Activated CD4-positive, alpha-beta T cell treated with anti-CD3 and anti-CD28 coated beads for 4 hours (primary cell): ENCODE measurements around the gene IPO11.

Experiments used
- DNase-seq, 2 donors: peaks; one replicate each; pipeline ENCODE4 v3.0.0-alpha.2; 2020

The IPO11 gene

GRCh38 chr5:62412549-62413329, at the start of gene IPO11:
Gene IPO11, plus strand, starts transcription at chr5:62412763. Its CDS starts 24,517 bp downstream, at chr5:62437280.
- DNase-seq, result peak; percentile 97 to 98

DNA sequence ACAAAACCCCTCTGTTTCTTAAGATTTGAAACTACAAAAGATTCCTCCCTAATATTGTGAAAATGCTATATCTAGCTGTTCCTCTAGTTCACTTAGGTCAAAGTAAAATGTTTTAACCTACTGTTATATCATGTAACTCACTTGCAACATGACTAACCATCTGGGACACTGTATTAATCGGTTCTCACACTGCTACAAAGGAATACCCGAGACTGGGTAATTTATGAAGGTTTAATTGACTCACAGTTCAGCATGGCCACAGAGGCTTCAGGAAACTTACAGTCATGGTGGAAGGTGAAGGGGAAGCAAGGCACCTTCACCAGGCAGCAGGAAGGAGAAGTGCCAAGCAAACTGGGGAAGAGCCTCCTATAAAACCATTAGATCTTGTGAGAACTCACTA, 43.5 kb upstream of the IPO11 start:
- DNase-seq, result no peak

- DNase-seq, result no peak
Measured at GRCh38 chr5:62371409-62371808, 41.2 kb upstream of the IPO11 start.

GRCh38 chr5:62372600-62372999, 40.0 kb upstream of the IPO11 start:
- no peak for DNase-seq

DNA sequence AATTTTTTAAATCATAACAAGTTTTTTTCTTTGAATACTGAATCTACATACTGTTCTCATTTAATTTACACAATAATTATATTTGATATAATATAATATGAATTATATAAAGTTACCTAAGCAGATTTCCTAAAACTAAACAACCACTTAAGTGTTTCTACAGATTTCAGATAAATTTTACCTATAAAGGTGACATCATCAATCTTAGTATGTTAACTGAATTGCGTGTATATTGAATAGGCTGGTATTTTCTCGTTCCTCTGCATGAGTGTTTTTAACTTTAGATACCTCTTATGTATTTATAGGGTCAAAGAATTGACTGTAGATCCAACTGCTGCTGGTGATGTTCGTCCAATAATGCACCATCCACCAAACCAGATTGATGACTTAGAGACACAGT, 39.2 kb upstream of the IPO11 start:
- no peak for DNase-seq

DNA sequence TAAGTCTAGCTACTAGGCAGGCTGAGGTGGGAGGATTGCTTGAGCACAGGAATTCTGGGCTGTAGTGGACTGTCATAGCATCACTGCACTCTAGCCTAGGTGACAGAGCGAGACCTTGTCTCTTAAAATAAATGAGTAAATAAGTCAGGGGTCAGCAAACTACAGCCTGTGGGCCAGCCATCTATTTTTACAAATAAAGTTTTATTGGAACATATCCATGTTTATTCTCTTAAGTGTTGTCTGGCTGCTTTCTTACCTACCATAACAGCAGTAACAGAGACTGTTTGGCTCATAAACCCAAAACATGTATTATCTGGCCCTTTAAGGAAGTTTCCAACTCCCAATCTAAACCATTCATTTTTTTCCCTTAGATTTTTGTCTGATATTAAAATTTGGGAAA, 38.5 kb upstream of the IPO11 start:
- no peak for DNase-seq

- no peak for DNase-seq
Measured at GRCh38 chr5:62375627-62376026, 36.9 kb upstream of the IPO11 start.

DNA sequence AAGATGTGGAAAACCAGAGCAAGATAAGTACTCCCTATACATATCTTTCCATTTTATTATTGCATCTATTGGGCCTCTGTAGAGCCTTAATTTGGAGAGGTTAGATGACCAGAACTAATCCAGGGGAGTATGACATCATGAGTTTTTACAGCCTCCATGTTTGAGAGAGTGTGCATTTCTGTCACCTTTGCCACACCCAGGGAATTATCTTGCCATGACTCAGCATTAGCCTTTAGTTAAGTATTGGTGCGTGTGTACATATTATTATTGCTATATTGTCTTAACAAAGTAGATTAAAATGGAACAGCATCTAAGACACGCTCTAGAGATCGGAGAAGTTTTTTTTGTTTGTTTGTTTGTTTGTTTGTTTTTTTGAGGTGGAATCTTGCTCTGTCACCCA, 36.5 kb upstream of the IPO11 start:
- no peak for DNase-seq

GRCh38 chr5:62385131-62385530, 27.4 kb upstream of the IPO11 start:
- DNase-seq, result no peak

DNA sequence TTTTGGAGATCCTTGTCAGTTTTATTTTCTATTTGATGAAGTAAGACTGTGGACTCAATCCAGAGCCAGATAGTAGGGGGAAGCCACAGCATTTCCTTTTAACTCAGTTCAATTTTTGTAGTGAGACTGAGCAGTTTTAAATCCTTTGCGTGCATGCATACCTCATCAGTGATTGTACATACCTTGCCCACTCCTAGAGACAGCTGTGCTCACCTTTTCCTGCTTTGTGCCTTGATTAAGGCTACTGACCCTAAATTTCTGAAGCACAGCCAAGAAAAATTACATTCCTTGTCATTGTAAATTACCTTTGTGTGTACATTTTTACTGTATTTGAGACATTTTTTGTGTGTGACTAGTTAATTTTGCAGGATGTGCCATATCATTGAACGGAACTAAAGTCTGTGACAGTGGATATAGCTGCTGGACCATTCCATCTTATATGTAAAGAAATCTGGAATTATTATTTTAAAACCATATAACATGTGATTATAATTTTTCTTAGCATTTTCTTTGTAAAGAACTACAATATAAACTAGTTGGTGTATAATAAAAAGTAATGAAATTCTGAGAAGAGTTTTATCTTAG, 26.7 kb upstream of the IPO11 start:
- DNase-seq, result no peak

- DNase-seq, result no peak
Measured at GRCh38 chr5:62386824-62387223, 25.7 kb upstream of the IPO11 start.

DNA sequence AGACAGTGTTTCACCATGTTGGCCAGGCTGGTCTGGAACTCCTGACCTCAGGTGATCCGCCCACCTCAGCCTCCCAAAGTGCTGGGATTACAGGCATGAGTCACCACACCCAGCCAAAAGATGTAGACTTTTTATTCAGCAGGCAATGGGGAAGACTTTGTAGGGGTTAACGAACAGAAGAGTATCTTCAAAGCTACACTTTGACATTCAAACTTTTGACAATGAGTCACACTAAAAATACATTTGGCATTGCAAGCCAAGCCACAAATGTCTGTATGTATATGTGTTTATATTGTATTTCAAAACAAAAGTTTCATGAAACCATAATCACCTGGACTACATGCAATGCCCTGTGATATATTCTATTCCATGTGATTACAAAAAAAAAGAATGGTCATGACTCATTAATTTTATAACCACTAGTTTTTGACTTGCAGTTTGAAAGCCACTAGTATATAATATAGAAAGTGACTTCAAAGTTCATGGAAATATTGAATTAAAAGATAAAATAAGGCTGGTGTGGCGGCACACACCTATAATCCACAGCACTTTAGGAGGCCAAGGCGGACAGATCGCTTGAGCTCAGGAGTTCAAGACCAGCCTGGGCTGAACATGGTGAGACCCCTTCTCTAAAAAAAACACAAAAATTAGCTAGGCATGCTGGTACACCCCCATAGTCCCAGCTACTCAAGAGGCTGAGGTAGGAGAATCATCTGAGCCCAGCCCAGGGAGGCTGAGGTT, 17.2 kb upstream of the IPO11 start:
- DNase-seq, result no peak

DNA sequence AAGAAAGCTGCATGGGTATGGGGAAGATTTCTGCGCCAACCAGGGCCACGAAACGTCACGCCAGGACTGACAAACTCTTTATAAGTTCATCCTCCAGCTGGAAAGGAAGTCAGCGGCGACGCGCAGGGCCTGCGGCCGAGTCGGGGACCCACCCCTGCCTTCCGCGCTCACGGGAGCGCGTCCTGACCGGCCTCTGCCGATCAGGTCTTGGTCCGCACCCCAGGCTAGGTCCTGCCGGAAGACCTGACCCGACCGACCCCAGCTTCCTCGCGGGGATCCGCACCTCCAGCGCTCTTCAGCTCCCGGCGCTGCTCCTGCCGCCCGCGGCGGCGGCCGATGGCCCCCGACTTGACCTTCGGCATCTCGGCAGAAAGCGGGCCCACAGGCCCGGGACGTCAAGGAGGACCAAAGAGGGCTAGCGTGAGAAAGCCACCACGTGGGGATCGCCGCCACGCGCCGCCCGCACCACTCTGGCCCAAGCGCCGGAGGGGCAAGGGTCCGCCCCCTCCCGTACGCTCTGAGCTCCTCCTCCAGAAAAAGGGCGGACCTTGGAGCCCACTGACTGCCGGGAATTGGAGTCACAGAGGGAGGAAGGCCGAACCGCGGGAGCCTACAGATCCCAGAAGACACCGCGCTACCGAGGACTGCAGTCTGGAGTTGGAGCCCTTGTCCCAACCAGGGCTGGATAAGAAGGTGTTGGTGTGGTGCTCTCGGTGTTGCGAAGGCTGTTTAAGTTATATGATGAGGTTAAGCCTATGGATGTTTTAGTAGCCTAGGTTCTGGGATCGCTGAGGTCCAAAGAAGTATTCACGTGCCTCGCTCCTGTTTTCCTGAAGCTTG, 8.9 kb upstream of the IPO11 start, which contains the start of gene DIMT1:
Gene DIMT1 (minus strand): TSS at position 495 of the 840 bp plus-strand sequence. CDS start 133 bp downstream, at position 362.
- peak; percentile 92 for DNase-seq

GRCh38 chr5:62413711-62414110, 1.1 kb downstream of the IPO11 start:
- no peak for DNase-seq

DNA sequence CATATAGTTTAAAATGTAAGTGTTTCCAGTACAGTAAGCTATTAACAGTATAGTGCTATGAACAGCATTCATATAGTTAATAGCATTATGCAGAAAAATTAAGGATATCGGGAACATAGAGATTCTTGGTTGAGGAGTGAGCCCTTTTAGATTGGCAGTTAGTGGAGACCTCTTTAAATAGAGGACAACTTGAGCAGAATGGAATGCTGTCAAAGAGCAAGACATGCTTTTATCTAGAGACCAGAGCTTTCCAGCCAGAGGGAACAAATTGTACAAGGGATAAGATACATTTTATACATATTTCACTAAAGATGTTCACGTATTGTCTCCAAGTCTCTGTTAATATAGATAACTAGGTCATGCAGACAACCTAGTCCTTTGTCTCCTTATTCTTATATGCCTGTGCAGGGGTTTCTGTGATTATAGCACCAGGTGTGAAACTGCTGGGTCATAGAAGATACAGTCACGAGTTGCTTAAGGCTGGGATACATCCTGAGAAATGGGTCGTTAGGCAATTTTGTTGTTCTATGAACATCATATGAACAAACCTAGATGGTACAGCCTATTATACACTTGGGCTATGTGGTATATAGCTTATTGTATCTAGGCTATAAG, 6.0 kb downstream of the IPO11 start:
- DNase-seq, result no peak

DNA sequence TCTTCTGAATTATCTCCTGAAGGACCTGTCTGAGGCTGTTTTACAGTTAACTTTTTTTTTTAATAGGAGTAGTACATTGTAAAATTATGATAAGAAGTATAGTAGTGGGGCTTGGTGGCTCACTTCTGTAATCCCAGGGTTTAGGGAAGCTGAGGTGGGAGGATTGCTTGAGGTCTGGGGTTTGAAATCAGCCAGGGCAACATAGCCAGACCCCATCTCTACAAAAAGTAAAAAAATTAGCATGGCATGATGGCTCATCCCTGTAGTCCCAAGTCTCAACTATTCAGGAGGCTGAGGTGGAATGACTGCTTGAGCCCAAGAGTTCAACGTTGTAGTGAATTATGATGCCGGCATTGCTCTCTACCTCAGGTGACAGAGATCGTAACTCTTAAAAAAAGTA, 7.0 kb downstream of the IPO11 start:
- DNase-seq, result no peak

- no peak for DNase-seq
Measured at GRCh38 chr5:62421414-62421813, 8.9 kb downstream of the IPO11 start.

- no peak for DNase-seq
Measured at GRCh38 chr5:62424763-62425162, 12.2 kb downstream of the IPO11 start.

- no peak for DNase-seq
Measured at GRCh38 chr5:62431735-62432620, 19.4 kb downstream of the IPO11 start.

- DNase-seq, result no peak
Measured at GRCh38 chr5:62432621-62433064, 20.1 kb downstream of the IPO11 start.

GRCh38 chr5:62448528-62448927, 36.0 kb downstream of the IPO11 start:
- no peak for DNase-seq
